HG02623 (cell line): Measurements from ENCODE around the gene CPLANE2.
A peak's percentile ranks its signal among the peaks of the same experiment; 100 is the strongest.
"Not testable (repeated sequence)": the region's sequence is repeated elsewhere in the genome, so short reads cannot be mapped to it uniquely, and the experiment has no call there.

Experiments
- ATAC-seq: cut with Tn5 transposase; IDR thresholded peaks from one replicate; pipeline ENCODE4 v1.9.1; 2021; ENCODE audit warnings: moderate library complexity; ENCODE audit not compliant: unreplicated experiment

The CPLANE2 gene, protein sequence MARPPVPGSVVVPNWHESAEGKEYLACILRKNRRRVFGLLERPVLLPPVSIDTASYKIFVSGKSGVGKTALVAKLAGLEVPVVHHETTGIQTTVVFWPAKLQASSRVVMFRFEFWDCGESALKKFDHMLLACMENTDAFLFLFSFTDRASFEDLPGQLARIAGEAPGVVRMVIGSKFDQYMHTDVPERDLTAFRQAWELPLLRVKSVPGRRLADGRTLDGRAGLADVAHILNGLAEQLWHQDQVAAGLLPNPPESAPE

DNA sequence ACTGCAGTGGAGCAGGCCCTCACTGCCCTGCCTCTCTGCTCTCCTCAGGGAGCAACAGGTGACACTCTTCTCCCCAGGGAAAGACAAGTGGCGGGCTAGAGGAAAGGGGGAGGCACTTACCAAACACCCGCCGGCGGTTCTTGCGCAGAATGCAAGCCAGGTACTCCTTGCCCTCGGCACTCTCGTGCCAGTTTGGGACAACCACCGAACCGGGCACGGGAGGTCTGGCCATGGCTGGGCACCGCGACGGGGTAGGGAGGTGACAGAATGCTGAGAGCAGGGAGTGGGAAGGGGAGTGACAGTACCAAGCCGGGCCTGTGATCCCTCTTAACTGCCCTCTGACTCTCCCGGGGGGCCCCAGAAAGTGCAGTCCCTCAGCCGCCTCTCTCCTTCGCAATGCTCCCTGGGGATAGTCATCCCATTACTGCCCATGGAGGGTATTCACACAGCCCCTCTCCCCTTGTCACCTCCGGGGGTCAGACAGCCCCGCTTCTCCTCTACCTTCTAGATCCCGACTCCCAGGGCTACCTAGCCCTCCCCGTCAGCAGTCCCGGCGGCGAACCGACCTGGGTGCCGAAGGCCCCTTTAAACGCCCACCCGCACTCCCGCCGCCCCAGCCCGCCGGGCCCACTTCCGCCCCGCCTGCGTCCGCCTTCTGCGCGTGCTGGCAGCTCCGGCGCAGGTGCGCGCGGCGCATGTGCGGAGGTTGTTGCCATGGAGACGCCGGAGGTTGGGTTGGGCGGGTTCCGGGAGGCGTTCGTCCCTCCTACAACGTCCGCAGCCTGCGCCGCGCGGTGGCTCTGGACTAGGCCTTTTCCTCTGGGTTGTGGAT, at the start of gene CPLANE2:
CPLANE2 (minus strand) TSS at position 673 of the 832 bp plus-strand sequence; CDS start at position 232, 441 bp downstream.
- ATAC-seq, result peak; percentile 77

DNA sequence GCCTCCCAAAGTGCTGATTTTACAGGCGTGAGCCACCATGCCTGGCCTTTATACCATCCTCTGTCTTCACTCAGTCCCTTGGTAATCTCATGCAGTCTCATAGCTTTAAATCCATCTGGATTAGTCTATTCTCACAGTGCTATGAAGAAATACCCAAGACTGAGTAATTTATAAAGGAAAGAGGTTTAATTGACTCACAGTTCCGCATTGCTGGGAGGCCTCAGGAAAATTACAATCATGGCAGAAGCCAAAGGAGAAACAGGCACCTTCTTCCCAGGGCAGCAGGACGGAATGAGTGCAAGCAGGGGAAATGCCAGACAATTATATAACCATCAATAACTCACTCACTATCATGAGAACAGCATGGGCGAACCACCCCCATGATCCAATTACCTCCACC, 49.1 kb upstream of the CPLANE2 start:
- ATAC-seq, result no peak

DNA sequence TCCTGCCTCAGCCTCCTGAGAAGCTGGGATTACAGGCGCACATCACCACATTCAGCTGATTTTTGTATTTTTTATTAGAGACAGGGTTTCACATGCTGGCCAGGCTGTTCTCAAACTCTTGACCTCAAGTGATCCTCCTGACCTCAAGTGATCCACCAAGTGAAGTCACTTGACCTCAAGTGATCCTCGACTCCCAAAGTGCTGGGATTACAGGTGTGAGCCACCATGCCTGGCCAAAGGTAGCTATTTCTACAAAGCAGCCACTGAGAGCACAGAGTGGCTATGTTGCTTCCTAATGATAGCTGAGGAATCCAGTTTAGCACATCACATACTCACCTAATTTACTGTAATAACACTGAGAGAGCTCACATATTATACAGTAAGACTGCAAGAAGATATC, 44.8 kb upstream of the CPLANE2 start:
- no peak for ATAC-seq

DNA sequence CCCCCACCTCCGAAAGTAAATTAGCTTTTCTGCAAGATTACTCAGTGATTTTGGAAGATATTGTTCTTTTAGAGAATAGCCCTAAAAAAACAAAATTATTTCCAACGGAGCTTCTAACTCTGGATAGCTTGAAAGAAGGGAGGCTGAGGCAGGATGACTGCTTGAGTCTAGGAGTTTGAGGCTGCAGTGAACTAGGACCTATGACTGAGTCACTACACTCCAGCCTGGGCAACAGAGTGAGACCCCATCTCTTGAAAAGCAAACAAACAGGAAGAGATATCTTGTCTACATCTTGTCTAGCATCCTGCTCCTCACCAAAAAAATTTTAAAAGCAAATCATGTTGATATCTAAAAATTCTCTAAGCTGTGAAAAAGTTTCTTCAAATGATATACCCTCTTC, 42.2 kb upstream of the CPLANE2 start:
- ATAC-seq, result no peak

DNA sequence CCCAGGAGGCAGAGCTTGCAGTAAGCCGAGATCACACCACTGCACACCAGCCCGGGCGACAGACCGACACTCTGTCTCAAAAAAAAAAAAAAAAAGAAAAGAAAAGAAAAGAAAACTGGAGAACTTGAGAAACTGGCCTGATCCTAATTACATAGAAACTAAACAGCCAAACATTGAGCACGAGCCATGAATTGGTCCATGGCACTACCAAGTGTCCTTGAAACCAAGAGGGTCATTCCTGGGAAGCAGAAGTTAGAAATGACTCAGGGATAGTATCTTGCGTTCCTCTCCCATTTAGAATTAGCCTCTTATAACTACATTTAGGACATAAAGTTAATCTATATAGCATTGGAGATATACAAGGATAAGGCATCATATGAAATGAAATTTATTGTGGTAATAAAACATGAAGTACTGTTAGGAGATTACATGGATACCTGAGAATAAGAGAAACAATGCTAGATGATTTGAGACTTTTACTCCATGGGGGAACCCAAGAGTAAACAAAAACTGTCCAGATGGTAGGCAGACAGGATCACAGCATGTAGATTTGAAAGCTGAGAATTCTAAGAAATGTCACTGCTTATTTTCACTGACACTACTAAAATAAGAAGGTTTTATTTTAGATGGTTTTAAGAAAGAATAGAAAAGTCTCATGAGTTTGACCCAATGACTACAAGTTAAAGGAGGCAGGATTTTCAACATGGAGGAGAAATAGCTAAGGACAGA, 39.5 kb upstream of the CPLANE2 start:
- ATAC-seq, result no peak

DNA sequence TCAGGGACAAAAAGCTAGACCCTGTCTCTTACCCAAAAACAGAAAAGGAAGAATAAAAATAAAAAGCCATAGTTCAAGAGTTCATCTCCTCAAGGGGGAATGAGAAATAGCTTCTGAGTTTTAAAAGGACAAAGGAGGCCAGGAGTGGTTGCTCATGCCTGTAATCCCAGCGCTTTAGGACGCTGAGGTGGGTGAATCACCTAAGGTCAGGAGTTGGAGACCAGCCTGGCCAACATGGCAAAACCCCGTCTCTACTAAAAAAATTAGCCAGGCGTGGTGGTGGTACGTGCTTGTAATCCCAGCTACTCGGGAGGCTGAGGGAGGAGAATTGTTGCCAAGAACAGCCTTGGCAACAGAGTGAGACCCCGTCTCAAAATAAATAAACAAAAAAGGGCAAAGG, 38.6 kb upstream of the CPLANE2 start:
- ATAC-seq, result no peak

DNA sequence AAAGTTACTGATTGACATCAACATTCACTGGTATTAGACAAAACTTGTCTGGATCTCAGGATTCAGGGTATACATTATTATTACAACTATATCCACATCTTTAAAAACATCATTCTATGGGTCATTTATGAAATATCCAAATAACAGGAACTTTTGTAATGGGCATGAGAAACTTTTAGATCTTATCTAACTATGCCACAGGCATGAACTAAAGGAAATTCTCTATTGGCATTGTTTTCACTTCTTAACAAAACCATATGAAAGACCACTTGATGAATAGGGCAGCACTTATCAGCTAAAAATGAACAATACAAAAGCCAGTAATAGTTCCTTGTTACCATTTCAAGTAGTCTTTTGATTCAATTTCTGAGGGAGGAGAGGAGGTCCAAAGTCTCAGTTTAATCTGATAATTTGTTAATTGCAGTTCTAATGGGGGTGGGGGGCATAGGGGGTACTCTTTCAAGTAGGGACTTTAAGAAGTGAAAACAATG, 30.8 kb upstream of the CPLANE2 start:
- no peak for ATAC-seq

DNA sequence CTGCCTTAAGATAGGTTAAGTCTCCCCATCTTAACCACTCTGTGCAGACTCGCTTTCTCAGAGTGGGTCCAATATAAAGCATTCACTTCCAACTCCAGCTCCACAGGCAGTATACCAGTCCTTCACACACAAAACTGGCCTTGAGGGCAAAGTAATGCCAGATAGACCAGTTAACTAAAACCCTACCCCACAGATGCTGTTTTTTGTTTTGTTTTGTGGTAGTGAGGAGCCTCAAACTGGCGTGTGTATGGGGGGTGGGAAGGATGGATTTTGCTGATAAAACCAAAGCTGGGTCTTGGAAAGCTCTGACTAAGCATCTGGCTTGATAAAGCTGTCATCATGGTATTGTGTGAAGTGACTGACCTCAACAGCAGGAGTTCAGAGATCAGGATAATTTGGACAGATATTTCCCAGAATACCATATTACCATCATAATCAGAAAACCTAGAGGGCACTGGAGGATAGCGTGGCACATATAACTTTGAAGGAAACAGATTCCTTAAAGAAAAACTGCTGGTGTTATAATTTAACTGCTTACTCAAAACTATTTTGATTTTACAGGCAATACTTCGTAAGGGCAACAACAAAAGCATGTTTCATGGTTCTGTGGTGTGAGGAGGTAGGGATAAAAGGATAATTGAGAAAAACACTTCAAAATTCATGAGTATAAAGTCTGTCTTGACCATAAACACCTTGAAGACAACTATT, 29.6 kb upstream of the CPLANE2 start:
- ATAC-seq, result no peak

DNA sequence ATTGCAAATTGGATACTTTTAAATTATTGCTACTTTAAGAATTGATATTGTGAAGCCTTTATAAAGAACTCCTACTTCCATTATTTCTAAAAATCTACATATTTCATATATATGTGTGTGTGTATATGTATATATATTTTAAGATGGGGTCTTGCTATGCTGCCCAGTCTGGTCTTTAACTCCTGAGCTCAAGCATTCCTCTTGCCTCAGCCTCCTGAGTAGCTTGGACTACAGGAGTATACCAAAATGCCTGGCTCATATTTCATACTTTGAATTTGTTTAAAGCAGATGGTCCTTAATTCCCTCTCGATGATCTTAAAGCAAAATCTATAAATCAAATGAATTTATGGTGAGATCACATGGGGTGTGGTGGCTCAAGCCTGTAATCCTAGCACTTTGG, 25.1 kb upstream of the CPLANE2 start:
- ATAC-seq, result no peak

DNA sequence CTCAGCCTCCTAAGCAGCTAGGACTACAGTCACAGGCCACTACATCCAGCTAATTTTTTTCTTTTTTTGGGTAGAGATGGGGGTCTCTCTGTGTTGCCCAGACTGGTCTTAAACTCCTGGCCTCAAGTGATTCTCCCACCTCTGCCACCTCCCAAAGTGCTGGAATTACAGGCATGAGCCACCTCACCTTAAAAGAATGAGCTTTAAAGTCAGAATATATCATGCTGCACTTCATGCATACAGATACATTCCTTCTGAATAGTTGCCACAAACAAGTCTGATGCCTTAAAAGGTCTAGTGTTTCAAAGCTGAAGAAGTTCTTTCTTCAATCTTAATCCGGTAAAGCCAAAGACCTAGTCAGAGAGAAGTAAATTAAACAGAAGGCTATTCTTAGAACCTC, 23.8 kb upstream of the CPLANE2 start:
- ATAC-seq, result no peak

DNA sequence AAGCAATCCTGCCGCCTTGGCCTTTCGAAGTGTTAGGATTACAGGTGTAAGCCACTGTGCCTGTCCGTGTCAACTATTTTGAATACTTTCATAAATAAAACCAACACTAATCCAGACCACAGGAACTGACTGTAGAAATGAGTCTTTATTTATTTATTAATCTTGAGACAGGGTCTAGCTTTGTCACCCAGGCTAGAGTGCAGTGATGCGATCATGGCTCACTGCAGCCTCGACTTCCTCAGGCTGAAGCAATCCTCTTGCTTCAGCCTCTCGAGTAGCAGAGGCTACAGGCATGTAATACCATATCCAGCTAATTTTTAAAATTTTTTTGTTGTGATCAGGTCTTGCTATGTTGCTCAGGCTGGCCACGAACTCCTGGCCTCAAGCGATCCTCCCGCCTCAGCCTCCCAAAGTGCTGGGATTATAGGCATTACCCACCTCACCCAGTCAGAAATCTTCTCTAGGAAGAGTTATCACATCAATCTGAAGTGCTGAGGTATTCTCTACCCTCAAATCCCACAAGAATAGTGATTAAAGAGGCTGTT, 21.7 kb upstream of the CPLANE2 start:
- no peak for ATAC-seq

DNA sequence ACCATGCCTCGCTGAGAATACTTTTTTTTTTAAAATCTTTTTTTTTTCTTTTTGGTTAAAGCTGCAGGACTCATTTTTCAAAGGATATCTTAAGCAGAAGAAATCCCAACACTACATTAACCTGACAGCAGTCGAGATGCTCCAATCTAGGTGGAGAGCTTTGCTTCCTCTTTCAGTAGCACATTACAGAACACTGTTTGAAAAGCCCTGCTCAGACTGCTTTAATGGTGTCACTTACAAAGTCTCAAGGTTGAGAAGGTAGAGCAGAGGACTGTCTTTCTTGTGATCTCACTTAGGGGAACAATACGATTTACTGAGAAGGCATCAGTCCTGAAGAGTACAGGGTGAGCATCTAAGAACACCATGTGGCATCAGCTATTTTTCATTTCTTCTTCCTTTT, 21.0 kb upstream of the CPLANE2 start:
- ATAC-seq, result no peak

DNA sequence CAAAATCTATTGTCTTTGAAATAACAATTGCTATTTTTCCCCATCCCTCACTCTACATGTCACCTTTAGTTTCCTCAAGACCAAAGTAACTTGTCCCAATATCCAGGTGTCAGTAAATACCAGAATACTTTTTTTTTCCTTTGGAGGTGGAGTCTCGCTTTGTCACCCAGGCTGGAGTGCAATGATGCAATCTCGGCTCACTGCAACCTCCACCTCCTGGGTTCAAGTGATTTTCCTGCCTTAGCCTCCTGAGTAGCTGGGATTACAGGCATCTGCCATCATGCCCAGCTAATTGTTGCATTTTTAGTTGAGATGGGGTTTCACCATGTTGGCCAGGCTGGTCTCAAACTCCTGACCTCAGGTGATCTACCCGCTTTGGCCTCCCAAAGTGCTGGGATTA, 20.6 kb upstream of the CPLANE2 start:
- ATAC-seq, result not testable (repeated sequence)

DNA sequence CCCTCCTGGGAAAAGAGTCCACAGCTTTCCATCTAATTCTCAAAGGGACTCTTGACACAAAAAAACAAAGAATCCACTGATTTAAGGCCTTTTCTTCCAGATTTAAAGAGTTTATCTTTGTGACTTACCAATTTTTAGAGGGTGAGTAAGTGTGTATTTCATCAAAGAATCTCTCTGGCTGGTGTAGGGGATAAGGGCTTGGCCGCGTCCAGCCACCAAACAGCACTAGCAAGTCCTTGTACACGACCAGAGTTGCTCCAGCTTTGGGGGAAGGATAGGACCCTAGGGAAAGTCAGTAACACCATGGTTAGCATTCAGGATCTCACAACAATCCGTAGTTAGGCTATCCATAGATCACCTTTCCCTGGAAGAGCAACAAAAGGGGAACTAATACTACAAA, 19.5 kb upstream of the CPLANE2 start:
- no peak for ATAC-seq

DNA sequence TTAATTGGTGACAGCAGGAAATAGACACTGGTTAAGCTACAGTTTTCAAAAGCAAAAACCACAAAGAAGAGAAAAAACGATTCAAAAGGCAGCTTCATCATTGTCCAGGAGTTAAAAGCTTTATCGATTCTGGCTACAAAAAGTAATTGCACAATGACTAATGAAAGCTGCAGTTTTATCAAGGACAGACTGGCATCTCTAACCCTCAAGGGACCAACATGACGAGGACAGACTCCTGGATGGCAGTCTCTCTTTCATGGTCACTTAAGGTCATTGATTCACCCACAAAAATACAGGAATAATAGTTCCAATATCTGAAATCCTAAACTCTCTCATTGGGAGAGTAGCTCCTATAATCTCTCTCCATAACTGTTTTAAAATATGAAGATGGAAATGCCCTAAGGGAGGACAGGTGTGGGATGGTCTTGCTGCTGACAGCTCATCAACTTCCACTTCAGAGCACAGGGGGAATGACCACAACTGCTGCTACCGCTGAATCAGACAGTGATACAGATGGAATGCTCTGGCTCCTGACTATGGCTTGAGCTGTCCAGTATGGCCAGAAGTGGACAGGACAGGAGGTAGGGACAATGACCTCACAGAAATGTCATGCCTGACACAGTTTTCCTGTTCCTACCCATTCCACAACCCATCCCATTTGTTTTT, 17.4 kb upstream of the CPLANE2 start:
- ATAC-seq, result no peak

DNA sequence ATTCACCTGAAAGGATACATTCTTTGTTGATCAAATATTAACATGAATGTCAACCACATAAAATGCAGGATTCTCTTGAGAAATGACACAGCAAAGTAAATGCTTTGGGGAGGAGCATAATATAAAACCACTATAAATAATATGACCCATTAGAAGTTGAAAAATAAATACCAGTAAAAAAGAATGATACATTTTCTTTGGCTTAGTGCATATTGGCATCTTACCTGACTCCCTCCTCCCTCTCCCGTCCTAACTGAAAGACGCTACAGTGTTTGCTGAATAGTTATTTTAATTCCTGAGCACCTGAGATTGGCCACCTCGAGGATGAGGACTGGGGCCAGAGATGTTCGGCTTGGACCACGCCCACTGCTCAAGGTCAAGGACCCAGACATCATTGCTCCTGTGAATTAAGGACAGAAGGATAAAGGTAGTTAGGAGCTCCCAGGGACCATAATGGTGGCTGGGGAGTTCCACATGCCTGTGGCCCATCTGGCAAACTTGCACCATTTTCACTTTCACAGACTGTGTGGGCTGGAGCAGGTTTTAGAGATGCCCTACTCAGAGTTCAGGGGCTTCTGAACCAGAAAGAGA, 16.4 kb upstream of the CPLANE2 start:
- no peak for ATAC-seq

DNA sequence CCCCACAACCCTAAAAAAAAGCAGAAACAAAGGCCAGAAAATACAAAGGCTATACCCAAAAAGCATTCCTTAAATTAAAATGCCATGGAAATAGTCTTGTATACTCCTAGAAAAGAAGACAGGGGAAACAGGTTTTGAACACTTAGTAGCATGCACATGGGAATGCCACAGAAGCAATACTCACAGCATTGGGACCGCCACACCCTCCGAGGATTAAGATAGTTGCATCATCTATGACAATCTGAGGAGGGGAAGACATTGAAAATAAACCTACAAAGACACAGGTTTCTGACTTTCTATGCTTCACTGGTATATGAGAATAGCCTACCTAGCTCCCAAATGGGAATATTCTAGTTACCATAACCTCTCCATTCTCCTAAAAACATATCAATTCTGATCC, 15.9 kb upstream of the CPLANE2 start:
- ATAC-seq, result no peak

DNA sequence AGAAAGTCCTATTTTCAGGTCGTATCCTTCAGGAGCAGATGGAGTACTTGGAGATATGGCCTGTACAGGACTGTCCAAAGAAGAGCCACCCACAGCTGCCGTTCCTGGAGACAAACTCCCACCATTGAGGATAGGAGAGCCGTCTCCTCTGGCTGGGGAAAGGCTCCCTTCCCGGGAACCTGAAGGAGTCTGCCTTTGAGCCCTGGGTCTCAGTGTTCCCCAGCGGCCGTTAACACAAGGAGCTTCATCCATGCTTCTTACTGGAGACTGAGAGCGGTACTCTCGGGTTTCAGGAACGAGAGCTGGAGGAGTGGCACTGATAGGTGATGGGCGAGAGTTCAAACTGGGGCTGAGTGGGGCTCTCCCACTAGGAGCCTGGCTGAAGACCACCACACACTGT, 14.4 kb upstream of the CPLANE2 start:
- no peak for ATAC-seq

DNA sequence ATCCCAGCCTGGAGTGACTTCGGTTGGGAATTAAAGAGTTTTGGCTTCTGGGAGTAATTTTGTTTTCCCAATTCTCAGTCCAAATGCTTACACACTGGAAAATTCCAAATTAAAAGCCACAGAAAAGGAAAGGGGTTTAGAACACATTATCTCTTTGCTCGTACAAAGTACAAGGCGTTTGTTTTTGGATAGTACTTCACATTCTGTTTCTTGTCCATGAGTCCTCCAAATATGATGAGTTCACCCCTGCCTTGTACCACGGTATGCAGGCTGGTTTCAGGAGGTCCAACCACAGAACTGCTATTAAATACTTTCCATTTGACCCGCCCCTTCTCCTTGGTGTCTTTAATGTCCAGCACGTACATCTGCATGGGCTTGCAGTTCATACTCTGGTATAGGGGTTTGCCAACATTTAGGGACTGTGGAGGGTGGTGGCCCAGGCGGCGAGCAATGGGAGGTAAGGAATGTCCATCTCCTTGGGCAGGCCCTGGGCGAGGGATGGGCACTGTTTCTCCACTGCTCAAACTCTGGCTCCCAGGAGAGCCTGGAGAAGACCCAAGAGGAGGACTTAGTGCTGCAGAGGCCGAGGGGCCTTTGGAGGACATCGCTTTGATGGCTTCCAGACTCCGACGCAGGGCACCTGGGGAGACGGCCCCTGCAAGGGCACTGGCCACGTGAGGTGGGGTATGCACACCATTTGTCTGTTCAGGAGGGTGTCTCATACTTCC, 13.7 kb upstream of the CPLANE2 start:
- no peak for ATAC-seq
